ENCODE measurements around the gene AEBP1.
A peak's percentile ranks its signal among the peaks of the same experiment; 100 is the strongest.

AEBP1 gene

GRCh38 chr7:44086627-44087026 is 17.5 kb upstream of the AEBP1 start:
- DNase-seq = no peak

- peak; percentile 93 for DNase-seq
These were observed 16.0 kb upstream of the AEBP1 start for GRCh38 chr7:44087911-44088838.

GRCh38 chr7:44093102-44093641 is 11.0 kb upstream of the AEBP1 start:
- DNase-seq = no peak

GRCh38 chr7:44094365-44094764 is 9.8 kb upstream of the AEBP1 start:
- no peak for DNase-seq

- DNase-seq = no peak
These were observed 9.1 kb upstream of the AEBP1 start for GRCh38 chr7:44094883-44095592.

- no peak for DNase-seq
These were observed 8.4 kb upstream of the AEBP1 start for GRCh38 chr7:44095781-44096180.

- DNase-seq = no peak
These were observed 7.7 kb upstream of the AEBP1 start for GRCh38 chr7:44096326-44096881.

GRCh38 chr7:44097064-44097932 is 6.8 kb upstream of the AEBP1 start:
- DNase-seq = no peak

- no peak for DNase-seq
These were observed 5.8 kb upstream of the AEBP1 start for GRCh38 chr7:44098092-44099068.

GRCh38 chr7:44099669-44100068 is 4.5 kb upstream of the AEBP1 start:
- no peak for DNase-seq

- peak; percentile 87 for DNase-seq
These were observed 3.5 kb upstream of the AEBP1 start for GRCh38 chr7:44100458-44101302.

GRCh38 chr7:44101303-44101965 is 2.7 kb upstream of the AEBP1 start:
- DNase-seq = no peak

- peak; percentile 75 for DNase-seq
These were observed 1.9 kb upstream of the AEBP1 start for GRCh38 chr7:44101966-44102845.

GRCh38 chr7:44102846-44103565 is 1.1 kb upstream of the AEBP1 start:
- no peak for DNase-seq

GRCh38 chr7:44103566-44103922 is 601 bp upstream of the AEBP1 start:
- no peak for DNase-seq

GRCh38 chr7:44104860-44105771 is 971 bp downstream of the AEBP1 start:
- DNase-seq = peak; percentile 77

- no peak for DNase-seq
These were observed 1.7 kb downstream of the AEBP1 start for GRCh38 chr7:44105832-44106231.
